PFSK-1 (cell line): ENCODE results near the gene CPVL.

ENCODE experiments used
- POLR2AphosphoS5 ChIP-seq: IDR thresholded peaks from 2 replicates; pipeline ENCODE4 v1.6.1; 2012; ENCODE audit warnings: low read depth, mild to moderate bottlenecking, control low read depth, low read length, moderate library complexity
- SIN3A ChIP-seq: IDR thresholded peaks from 2 replicates; pipeline ENCODE4 v1.6.1; 2012; ENCODE audit warnings: mild to moderate bottlenecking, low read length, moderate library complexity, borderline replicate concordance; ENCODE audit not compliant: insufficient read depth

DNA sequence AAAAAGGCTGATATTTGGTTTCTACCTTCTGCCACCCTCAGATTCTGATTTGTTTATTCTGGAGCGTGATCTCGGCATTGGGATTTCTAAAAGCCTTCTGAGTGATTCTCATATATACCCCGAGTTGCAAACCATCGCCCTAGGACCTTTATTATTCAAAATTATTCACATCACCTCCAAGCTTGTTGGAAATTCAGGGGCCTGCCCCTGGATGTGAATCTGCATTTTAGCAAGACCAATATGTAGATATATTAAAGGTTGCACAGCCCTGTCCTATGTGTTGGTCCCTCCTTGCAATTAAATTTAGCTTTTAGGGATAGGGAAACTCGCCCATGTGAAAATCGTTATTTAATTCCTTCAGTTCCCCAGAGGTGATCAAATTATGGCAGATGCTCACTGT lies 39.3 kb upstream of the CPVL start:
- TF ChIP-seq SIN3A: no peak
- TF ChIP-seq POLR2AphosphoS5: no peak
